ENCODE measurements around the gene SEMA4F.
A peak's percentile ranks its signal among the peaks of the same experiment; 100 is the strongest.

The SEMA4F gene

GRCh38 chr2:74707837-74708236 is 53.8 kb downstream of the SEMA4F start:
- no peak for DNase-seq

GRCh38 chr2:74708296-74708695 is 54.2 kb downstream of the SEMA4F start:
- DNase-seq: no peak

- DNase-seq: peak in 2 of 56 donors; percentile 4 to 6
Observed at GRCh38 chr2:74708883-74709282, 54.8 kb downstream of the SEMA4F start.

- no peak for DNase-seq
Observed at GRCh38 chr2:74712223-74713053, 58.4 kb downstream of the SEMA4F start.

- DNase-seq: no peak
Observed at GRCh38 chr2:74714691-74715080, 60.6 kb downstream of the SEMA4F start.

GRCh38 chr2:74715081-74715791 is 61.2 kb downstream of the SEMA4F start:
- DNase-seq: peak in 51 of 56 donors; percentile 13 to 82 (median 48)

- DNase-seq: no peak
Observed at GRCh38 chr2:74715880-74716279, 61.8 kb downstream of the SEMA4F start.

- DNase-seq: no peak
Observed at GRCh38 chr2:74719066-74719465, 65.0 kb downstream of the SEMA4F start.

GRCh38 chr2:74721316-74721715 is 67.3 kb downstream of the SEMA4F start:
- no peak for DNase-seq

- DNase-seq: no peak
Observed at GRCh38 chr2:74724496-74724895, 70.4 kb downstream of the SEMA4F start.

- no peak for DNase-seq
Observed at GRCh38 chr2:74725287-74725686, 71.2 kb downstream of the SEMA4F start.

GRCh38 chr2:74728842-74729241 is 74.8 kb downstream of the SEMA4F start:
- no peak for DNase-seq

GRCh38 chr2:74730530-74730929 is 76.5 kb downstream of the SEMA4F start:
- DNase-seq: no peak
